ENCODE data around the gene NOSIP.
"Not testable (repeated sequence)": the region's sequence is repeated elsewhere in the genome, so short reads cannot be mapped to it uniquely, and the experiment has no call there.

NOSIP gene, protein sequence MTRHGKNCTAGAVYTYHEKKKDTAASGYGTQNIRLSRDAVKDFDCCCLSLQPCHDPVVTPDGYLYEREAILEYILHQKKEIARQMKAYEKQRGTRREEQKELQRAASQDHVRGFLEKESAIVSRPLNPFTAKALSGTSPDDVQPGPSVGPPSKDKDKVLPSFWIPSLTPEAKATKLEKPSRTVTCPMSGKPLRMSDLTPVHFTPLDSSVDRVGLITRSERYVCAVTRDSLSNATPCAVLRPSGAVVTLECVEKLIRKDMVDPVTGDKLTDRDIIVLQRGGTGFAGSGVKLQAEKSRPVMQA

DNA sequence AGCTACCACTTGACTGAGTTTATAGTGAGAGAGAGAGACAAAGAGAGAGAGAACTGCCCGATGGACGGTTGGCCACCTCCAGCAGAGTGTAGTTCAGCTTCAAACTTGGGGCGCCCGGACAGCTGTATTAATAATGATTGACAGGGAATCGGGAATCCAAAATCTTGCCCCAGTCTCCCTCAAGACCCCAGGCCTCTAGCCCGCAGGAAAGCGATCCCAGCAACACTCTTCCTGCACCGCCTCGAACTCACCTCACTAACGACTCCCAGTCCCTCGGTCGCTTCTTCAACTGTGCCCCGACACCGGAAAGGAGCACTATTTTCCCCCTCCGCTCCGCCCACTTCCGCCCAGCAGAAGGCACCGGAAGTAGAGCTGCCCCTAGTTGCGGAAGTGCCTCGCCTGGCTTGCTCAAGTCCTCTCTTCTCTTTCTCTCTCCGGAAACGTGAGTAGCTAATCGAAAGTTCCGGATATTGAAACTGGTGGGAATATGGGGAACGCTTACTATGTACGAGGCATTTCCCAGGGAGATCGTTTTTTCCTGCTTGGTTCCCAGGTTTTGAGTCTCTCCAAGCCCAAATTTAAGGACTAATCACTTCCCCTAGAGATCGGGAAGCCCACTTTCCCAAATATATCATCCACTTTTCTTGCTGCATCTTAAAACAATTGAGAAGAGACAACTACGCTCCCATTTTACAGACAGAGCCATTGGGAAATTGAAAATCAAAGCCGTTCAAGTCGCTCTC is at the start of gene NOSIP:
Gene NOSIP, minus strand, starts transcription at position 293 of the 743 bp plus-strand sequence. CDS start 19,865 bp downstream, outside the sequence.
- peak within 1 kb of the TSS; percentile 86 for H3K4me3 ChIP-seq (ENCODE audit: low read depth, low read length)
- DNase-seq (ENCODE audit: low read depth): peak; percentile 97
- TF ChIP-seq, protein P1, sequence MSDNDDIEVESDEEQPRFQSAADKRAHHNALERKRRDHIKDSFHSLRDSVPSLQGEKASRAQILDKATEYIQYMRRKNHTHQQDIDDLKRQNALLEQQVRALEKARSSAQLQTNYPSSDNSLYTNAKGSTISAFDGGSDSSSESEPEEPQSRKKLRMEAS (IDR thresholded peaks at IDR 0.05; ENCODE audit: low read depth, low read length): peak; percentile 57
- TF ChIP-seq, protein P2, sequence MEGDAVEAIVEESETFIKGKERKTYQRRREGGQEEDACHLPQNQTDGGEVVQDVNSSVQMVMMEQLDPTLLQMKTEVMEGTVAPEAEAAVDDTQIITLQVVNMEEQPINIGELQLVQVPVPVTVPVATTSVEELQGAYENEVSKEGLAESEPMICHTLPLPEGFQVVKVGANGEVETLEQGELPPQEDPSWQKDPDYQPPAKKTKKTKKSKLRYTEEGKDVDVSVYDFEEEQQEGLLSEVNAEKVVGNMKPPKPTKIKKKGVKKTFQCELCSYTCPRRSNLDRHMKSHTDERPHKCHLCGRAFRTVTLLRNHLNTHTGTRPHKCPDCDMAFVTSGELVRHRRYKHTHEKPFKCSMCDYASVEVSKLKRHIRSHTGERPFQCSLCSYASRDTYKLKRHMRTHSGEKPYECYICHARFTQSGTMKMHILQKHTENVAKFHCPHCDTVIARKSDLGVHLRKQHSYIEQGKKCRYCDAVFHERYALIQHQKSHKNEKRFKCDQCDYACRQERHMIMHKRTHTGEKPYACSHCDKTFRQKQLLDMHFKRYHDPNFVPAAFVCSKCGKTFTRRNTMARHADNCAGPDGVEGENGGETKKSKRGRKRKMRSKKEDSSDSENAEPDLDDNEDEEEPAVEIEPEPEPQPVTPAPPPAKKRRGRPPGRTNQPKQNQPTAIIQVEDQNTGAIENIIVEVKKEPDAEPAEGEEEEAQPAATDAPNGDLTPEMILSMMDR (IDR thresholded peaks at IDR 0.05; ENCODE audit: low read depth, low read length): no peak
- TF ChIP-seq MYC (IDR thresholded peaks at IDR 0.05; ENCODE audit: low read depth, low read length) (peak; percentile 71), POLR2A (IDR thresholded peaks at IDR 0.05; ENCODE audit: extremely low read depth, insufficient read length) (peak; percentile 99)

DNA sequence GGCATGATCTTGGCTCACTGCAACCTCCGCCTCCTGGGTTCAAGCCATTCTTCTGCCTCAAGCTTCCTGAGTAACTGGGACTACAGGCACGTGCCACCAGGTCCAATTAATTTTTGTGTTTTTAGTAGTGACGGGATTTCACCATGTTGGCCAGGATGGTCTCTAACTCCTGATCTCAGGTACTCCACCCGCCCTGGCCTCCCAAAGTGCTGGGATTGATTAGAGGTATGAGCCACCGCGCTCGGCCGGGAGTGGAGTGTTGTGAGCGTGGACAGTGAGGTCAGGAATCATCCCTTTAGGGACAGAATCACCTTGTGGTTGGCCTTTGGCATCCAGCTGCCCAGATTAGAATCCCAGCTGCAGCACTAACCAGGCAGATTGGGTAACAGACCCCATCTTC is 49.3 kb upstream of the NOSIP start:
- H3K4me3 ChIP-seq (ENCODE audit: low read depth, low read length): no peak overlapping the region
- DNase-seq (ENCODE audit: low read depth): no peak
- TF ChIP-seq, protein P1 (IDR thresholded peaks at IDR 0.05; ENCODE audit: low read depth, low read length): no peak
- no peak for TF ChIP-seq MYC (IDR thresholded peaks at IDR 0.05; ENCODE audit: low read depth, low read length)
- no peak for TF ChIP-seq POLR2A (IDR thresholded peaks at IDR 0.05; ENCODE audit: extremely low read depth, insufficient read length)
- TF ChIP-seq, protein P2 (IDR thresholded peaks at IDR 0.05; ENCODE audit: low read depth, low read length): no peak

DNA sequence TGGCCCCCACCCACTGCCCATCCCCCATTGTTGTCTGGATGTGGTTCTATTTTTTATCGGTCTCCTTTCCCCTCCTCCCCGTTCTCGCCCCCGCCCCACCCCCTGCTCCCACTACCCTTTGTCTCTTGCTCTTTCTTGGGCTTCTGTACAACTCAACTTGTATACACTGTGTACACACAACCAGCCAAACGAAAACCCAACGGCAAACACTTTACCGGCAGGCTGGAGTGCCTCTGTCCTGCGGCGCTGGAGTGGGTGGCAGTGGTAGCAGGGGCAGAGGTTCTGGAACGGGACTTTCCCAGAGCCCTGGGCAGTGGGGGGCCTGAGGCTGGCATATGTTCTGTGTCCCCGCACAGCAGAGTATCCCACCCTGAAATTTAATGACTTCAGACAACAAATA is 45.9 kb upstream of the NOSIP start:
- H3K4me3 ChIP-seq (ENCODE audit: low read depth, low read length): no peak overlapping the region
- TF ChIP-seq, protein P2 (IDR thresholded peaks at IDR 0.05; ENCODE audit: low read depth, low read length): no peak
- TF ChIP-seq POLR2A (IDR thresholded peaks at IDR 0.05; ENCODE audit: extremely low read depth, insufficient read length): no peak
- TF ChIP-seq, protein P1 (IDR thresholded peaks at IDR 0.05; ENCODE audit: low read depth, low read length): no peak
- TF ChIP-seq MYC (IDR thresholded peaks at IDR 0.05; ENCODE audit: low read depth, low read length): no peak
- DNase-seq (ENCODE audit: low read depth): no peak

DNA sequence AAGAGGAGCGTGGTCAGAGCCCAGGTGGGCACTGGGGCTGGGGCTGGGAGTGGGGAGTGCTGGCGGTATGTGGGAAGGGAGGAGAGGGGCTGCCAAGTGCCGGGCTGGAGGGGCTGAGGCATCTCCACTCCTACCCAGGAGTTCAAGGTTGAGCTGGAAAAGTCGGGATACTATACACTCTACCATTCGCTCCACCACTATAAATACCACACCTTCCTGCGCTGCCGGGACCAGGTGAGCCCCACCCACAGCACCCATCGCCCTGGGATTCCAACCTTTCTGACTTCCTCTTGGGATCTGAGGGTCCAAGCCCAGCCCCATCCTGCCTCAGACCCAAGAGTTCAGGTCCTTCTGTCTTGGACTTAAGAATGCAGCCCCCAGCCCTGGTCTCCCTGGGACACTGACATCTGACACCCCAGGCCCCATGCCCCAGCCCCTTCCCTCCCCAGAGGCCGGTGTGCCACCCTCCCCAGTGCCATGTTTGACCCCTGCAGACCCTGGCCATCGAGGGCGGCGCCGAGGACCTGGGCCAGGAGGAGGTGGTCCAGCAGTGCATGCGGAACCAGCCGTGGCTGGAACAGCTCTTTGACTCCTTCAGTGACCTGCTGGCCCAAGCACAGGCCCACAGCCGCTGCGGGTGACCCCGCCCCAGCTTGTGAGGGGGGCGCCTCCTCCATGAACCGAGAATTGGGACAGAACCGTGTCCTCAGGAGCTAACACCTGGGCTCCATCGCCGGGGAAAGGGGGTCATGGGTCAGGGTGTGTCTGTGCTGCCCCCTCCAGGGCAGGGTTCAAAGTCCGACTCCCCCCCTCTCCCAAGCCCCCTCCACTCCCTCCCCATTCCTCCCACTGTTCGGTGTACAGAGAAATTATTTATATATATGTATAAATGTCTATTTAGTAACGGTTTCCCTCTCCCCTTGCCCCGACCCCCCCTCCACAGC is 44.9 kb upstream of the NOSIP start:
- DNase-seq (ENCODE audit: low read depth): no peak
- no peak overlapping the region for H3K4me3 ChIP-seq (ENCODE audit: low read depth, low read length)
- TF ChIP-seq, protein P1 (IDR thresholded peaks at IDR 0.05; ENCODE audit: low read depth, low read length): no peak
- TF ChIP-seq MYC (IDR thresholded peaks at IDR 0.05; ENCODE audit: low read depth, low read length) (no peak), POLR2A (IDR thresholded peaks at IDR 0.05; ENCODE audit: extremely low read depth, insufficient read length) (no peak)
- TF ChIP-seq, protein P2 (IDR thresholded peaks at IDR 0.05; ENCODE audit: low read depth, low read length): no peak

DNA sequence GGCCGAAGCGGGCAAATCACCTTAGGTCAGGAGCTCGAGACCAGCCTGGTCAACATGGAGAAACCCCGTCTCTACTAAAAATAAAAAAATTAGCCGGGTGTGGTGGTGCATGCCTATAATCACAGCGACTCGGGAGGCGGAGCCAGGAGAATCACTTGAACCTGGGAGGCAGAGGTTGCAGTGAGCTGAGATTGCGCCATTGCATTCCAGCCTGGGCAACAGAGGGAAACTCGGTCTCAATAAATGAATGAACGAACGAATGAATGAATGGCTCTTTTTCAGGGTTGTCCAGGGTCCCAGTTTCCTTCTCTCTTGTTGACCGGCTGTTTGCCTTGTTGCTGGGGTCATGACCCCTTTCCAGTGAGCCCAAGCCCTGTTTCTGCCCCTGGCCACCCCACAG is 37.5 kb upstream of the NOSIP start:
- H3K4me3 ChIP-seq (ENCODE audit: low read depth, low read length); DNase-seq (ENCODE audit: low read depth): not testable (repeated sequence)
